Measurements from ENCODE around the gene CSF1.

The CSF1 gene

GRCh38 chr1:109882288-109883245 is 28.1 kb upstream of the CSF1 start:
- DNase-seq (ENCODE audit: insufficient read length, low spot score) (no peak), FAIRE-seq (no peak)

GRCh38 chr1:109883248-109883955 is 27.2 kb upstream of the CSF1 start:
- no peak for DNase-seq (ENCODE audit: insufficient read length, low spot score)
- no peak for FAIRE-seq

DNA sequence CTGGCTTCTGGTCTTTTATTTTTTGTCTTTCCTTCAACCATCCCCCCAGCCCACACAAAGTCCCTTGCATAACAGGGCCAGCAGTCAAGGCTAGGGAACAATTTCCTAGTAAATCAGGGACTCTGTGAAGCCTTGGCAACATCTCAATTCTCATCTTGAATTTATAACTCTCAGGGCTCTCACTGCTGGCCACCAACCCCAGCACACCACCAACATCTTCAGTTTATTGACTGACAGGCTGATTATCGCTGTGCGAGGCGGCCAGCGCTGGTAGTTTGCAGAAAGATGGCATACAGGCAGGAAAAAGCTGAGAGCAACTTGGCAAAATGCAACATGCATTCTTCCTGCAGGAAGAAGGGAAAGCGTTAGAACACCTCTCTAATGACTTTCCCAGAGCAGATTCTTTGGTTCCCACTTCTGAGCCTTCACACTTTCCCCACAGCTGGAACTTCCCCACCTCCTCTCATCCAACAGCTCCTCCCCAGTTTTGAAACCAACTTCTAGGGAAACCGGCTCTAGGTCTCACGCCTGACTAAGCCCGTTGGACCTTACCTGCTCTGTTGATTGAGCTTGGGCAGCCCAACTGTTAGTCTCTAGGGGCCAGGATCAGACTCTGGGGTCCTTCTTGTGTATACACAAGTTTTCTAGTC is 26.3 kb upstream of the CSF1 start:
- DNase-seq (ENCODE audit: insufficient read length, low spot score) (no peak), FAIRE-seq (no peak)

- DNase-seq (ENCODE audit: insufficient read length, low spot score), result no peak
- no peak for FAIRE-seq
Observed at GRCh38 chr1:109885589-109885988, 25.1 kb upstream of the CSF1 start.

DNA sequence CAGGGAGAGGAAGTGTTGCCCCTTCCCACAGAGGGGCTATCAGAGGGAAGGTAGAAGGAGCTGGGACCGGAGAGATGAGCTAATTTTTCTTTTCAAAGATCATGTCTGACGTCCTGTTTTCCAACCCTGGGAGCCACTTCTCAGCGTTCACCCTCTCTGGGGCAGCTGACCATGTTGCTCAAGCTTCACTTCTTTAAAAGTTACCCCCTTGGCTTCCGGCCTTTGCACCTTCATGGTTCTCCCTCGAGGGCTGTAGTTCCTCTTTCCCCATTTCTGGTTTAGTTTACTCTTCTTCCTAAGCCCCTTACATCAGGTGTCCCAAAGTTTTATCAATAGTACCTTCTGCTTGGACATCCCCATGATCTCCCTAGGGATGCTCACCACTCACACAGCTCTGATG is 23.8 kb upstream of the CSF1 start:
- DNase-seq (ENCODE audit: insufficient read length, low spot score) (no peak), FAIRE-seq (no peak)

GRCh38 chr1:109887271-109887670 is 23.4 kb upstream of the CSF1 start:
- DNase-seq (ENCODE audit: insufficient read length, low spot score), result no peak
- FAIRE-seq, result no peak

GRCh38 chr1:109887884-109888283 is 22.8 kb upstream of the CSF1 start:
- FAIRE-seq (no peak), DNase-seq (ENCODE audit: insufficient read length, low spot score) (no peak)

- no peak for FAIRE-seq
- DNase-seq (ENCODE audit: insufficient read length, low spot score), result no peak
Observed at GRCh38 chr1:109889094-109889493, 21.6 kb upstream of the CSF1 start.

- DNase-seq (ENCODE audit: insufficient read length, low spot score) (no peak), FAIRE-seq (no peak)
Observed at GRCh38 chr1:109890115-109890953, 20.3 kb upstream of the CSF1 start.

DNA sequence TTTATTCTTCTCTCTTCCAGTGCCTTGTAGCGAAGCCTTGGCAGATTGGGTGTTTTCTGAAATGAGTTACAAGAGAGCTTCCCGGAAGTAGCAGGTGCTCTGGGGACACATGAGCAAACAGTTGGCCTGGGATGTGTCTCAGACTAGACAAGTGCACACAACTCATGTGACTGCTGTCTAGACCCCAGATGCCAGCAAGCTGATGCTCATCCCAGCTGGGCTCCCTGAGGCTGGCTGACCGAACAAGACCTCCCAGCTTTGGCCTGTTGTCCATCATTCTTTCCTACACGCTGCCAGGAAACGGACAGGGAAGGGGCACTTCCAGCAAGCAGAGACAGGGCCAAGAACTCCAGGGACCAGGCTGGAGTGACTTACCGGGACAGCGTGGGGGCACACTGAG is 18.7 kb upstream of the CSF1 start:
- DNase-seq (ENCODE audit: insufficient read length, low spot score) (no peak), FAIRE-seq (no peak)

- FAIRE-seq, result no peak
- no peak for DNase-seq (ENCODE audit: insufficient read length, low spot score)
Observed at GRCh38 chr1:109892561-109893368, 17.9 kb upstream of the CSF1 start.

GRCh38 chr1:109893532-109894171 is 17.0 kb upstream of the CSF1 start:
- DNase-seq (ENCODE audit: insufficient read length, low spot score) (no peak), FAIRE-seq (no peak)

GRCh38 chr1:109894823-109895719 is 15.6 kb upstream of the CSF1 start:
- DNase-seq (ENCODE audit: insufficient read length, low spot score) (no peak), FAIRE-seq (no peak)

DNA sequence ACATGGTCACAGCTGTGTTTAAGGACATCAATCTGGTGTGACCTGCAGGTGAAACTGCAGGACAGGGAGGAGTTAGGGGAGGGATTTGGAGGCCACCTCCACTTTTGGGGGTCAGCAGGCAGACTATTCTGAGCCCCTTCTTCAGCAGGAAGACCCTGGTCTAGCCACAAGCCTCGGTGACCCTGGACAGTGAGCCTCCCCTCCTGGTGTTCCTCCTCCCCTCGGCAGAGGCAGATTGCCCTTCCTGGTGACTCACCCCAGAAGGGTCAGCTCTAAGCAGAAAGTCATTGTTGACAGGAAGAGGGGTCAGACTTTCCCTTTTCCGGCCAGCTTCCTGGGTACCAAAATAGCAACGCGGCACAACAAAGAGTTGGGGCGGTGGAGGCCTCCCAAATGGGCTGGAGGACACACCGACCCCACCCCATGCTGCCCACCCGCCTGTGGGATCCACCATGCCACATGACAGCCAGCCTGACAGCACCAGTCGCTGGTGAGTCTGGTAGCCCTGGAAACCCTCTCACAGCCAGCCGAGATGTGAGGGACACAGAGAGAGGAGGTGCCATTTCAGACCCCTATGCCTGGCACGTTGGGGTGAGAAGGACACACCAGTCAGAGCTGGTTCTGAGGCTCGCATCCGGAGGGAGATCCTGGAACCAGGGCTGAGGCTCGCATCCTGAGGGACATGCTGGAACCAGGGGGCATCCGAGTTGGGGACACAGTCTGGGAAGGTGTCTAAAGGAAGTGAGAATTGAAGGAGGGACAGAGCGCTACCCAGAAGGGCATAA is 14.7 kb upstream of the CSF1 start:
- FAIRE-seq (no peak), DNase-seq (ENCODE audit: insufficient read length, low spot score) (no peak)

GRCh38 chr1:109896681-109897080 is 14.0 kb upstream of the CSF1 start:
- FAIRE-seq, result no peak

DNA sequence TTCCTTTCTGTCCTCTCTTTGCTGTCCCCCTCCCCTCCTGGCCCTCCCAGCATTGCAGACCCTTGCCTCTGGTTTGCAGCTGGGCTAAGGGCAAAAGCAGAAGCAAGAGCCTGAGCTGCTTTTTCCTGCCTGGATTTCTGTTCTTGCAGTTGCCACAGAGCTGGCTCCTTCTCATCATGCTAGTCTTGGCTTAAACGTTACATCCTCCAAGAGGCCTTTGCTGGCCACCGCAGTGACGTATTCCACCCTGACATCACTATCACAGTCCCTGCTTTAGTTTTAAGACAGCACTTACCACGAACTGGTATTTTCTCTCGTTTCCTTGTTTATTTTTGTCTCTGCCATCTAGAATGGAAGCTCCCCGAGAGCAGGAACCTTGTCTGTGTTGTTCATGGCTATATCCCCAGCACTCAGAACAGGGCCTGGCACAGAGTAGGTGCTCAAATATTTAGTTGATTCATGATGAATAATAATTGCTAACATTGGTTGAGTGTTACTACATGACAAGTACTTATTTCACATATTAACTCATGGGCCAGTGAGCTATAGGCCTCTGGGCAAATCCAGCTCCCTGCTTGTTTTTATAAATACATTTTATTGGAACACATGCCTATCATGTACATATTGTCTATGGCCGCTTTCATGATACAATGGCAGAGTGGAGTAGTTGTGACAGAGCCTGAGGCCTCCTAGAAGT is 13.2 kb upstream of the CSF1 start:
- DNase-seq (ENCODE audit: insufficient read length, low spot score), result no peak
- no peak for FAIRE-seq

More at GRCh38 chr1:109896681-109897080, 14.0 kb upstream of the CSF1 start:
- DNase-seq (ENCODE audit: insufficient read length, low spot score), result no peak

GRCh38 chr1:109898842-109899241 is 11.8 kb upstream of the CSF1 start:
- DNase-seq (ENCODE audit: insufficient read length, low spot score) (no peak), FAIRE-seq (no peak)
